Kidney (tissue), 14 donors: ENCODE results near the gene ISG20L2. TPM values are rescaled to one million over a fixed set of nuclear protein-coding genes. Genes with fewer than 3 reads are reported as not detected.

Source experiments
- DNase-seq, 5 donors: peaks; one replicate each; pipeline ENCODE4 v3.0.0-alpha.2; 2013 to 2020
- FAIRE-seq: peaks from 2 replicates; lab custom pipeline; 2012; peaks lifted over from hg19 to GRCh38; lab: Jason Lieb, UNC
- H3K27ac ChIP-seq, 2 donors: one replicate each; pipeline ENCODE4 v1.7.0; 2013; ENCODE audit warnings: low read depth in 2 of 2, low read length in 2 of 2, inconsistent platforms in 1 of 2
- H3K27me3 ChIP-seq: one replicate; pipeline ENCODE4 v1.7.1; 2013; ENCODE audit warnings: low read length, inconsistent platforms; ENCODE audit not compliant: control insufficient read depth, insufficient read depth
- H3K36me3 ChIP-seq, 3 donors: one replicate each; pipeline versions ENCODE4 v1.7.0 to v1.7.1; 2013; ENCODE audit warnings: low read length in 3 of 3, control low read depth in 1 of 3, inconsistent platforms in 1 of 3; ENCODE audit not compliant: insufficient read depth in 3 of 3, control insufficient read depth in 2 of 3
- H3K4me1 ChIP-seq, 3 donors: one replicate each; pipeline versions ENCODE4 v1.7.0 to v1.7.1; 2013; ENCODE audit warnings: low read length in 3 of 3, inconsistent platforms in 1 of 3, low read depth in 1 of 3; ENCODE audit not compliant: control insufficient read depth in 2 of 3, insufficient read depth in 2 of 3
- H3K4me3 ChIP-seq, 3 donors: one replicate each; pipeline versions ENCODE4 v1.7.0 to v1.8.1; 2013; ENCODE audit warnings: low read length in 3 of 3, control low read depth in 1 of 3, inconsistent platforms in 1 of 3
- H3K9ac ChIP-seq, 3 donors: one replicate each; pipeline versions ENCODE4 v1.7.0 to v1.7.1; 2013; ENCODE audit warnings: low read length in 3 of 3, control low read depth in 1 of 3, inconsistent platforms in 1 of 3
- H3K9me3 ChIP-seq, 3 donors: one replicate each; pipeline versions ENCODE4 v1.7.0 to v1.7.1; 2013; ENCODE audit warnings: low read length in 3 of 3, control low read depth in 1 of 3, inconsistent platforms in 1 of 3; ENCODE audit not compliant: control insufficient read depth in 2 of 3, insufficient read depth in 1 of 3
- intact Hi-C: fragments of 100-400 bp; cut with DNase I; formaldehyde crosslinking; loops from one replicate; pipeline ENCODE4 v1.11.1; 2022
- polyA plus RNA-seq: library from polyadenylated mRNA; stranded (reverse); fragments of 350-450 nt; fragmentation: Illumina TruSeq; extraction: RNeasy Lipid Tissue Mini Kit (QIAGEN cat#74804); gene quantifications from one replicate; pipeline ENCODE4 v1.2.3, GENCODE V29; 2014; ENCODE audit warnings: low read depth, low replicate concordance; ENCODE audit not compliant: insufficient read depth
- total RNA-seq: library from RNA; stranded (reverse); fragmentation: NEBNext Ultra II Directional; extraction: Animal tissue kit (Norgen Biotek cat#: 25700); gene quantifications from one replicate; pipeline ENCODE4 v1.2.1, GENCODE V29; 2021
- TF ChIP-seq, protein P1 (sequence below): IDR thresholded peaks from 3 replicates; pipeline ENCODE4 v1.5.1; 2012; ENCODE audit warnings: mild to moderate bottlenecking, moderate library complexity, borderline replicate concordance; ENCODE audit not compliant: insufficient read depth; ENCODE audit errors: extremely low read depth
- donor health status: control.
- donor health status: control.
- donor health status: control.
- donor health status: control.
- donor health status: control.
- donor health status: DM: yes; HTN: yes; CAD: no.
- donor health status: Normal renal cell carcinoma (clear cell type).

Gene ISG20L2
- total and polyA plus RNA-seq, 2 donors from 2014 or later = 13.3 to 23.3 TPM

DNA sequence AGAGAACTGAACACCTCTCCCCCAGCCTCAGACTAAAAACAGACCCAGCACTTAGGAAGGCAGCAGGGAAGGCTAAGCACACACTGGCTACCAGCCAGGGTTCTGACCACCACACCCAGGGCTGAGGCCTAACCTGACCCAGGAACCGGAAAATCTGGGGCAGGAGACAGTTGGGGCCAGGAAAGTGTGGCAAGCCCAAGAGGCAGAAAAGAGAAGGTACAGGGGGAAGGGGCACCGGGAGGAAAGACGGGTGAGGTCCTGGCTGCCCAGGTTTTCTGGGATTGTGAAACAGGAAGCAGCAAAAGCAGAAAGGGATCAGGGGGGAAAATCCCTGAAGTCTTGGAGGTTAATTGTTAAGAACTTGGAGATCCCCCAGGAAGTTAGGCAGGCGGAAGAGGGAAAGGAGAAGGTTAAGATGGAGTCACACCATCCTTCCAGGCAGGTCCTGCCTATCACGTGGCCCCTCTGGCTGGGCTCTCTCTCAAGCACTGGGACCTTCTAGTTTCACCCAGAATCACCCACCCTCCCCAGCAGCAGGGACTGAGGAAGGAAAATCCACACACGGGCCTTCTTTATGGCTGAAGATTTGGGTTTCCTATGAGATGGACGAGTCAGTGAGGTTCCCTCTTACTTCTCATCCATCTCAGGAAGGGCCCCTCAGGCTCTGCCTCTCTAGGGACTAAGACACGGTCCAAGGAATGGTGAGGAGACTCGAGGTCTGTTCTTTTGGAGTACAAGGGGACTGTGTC, 20.3 kb upstream of the ISG20L2 start:
- peaks cover 5 to 45% (median 40%) of the 10 kb centered on the region in 3 donors for H3K4me1 ChIP-seq
- peak in 3 of 5 donors; percentile 37 to 88 (median 45) for DNase-seq

DNA sequence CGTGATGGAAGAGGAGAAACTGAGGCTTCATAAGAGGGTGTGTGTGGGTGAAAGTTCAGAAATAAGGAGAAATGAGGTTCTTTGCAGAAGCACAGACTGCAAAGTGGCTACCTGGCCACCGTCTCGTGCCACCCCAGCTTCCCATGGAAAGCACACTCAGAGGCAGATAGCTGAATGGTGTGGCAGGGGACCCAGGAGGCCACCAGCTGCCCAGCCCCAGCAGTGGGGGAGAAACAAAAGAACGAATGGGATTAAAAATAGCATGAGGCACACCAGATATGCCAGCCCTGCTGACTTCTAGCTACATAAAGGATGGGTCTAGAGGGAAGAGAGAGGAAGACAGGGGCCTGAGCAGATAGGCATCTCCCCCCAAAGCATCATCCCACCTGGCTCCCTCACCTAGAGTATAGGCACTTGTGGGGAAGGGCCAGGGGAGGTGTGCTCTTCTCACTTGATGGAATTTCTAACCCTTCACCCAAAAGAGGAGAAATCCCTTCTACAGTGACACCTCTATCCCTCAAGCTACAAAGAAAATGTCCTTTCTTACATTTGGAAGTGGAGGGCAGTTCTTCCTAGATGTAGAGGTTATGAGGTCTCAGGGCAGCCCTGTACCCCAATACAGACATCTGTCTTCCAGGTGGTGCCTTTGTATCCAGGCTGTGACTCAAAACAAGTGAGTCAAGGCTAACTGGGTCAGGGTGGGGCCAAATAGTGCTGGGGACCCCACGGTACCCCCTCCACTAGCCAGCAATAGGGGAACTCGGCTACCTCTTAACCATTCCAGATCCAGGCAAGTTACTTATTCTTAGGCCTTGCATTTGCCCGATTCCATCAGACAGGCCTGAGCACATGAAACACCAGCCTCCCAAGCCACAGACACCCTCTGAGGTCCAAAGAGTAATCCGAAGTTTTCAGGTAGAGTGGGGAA, 19.4 kb upstream of the ISG20L2 start:
- no peak for DNase-seq
- Histone ChIP-seq H3K9ac (peak overlapping the region in 2 of 3 donors; percentile 56 to 99), H3K9me3 (no peaks in the 10 kb centered on the region), H3K4me3 (peak overlapping the region; percentile 13 to 97 (median 91)), H3K27ac (peak overlapping the region; percentile 92 to 93), H3K36me3 (peaks cover 0 to 12% (median 4%) of the 10 kb centered on the region in 3 donors), H3K4me1 (peaks cover 5 to 43% (median 39%) of the 10 kb centered on the region in 3 donors), H3K27me3 (no peaks in the 10 kb centered on the region)
- intact Hi-C loops = no loop called here
- TF ChIP-seq, protein P1, sequence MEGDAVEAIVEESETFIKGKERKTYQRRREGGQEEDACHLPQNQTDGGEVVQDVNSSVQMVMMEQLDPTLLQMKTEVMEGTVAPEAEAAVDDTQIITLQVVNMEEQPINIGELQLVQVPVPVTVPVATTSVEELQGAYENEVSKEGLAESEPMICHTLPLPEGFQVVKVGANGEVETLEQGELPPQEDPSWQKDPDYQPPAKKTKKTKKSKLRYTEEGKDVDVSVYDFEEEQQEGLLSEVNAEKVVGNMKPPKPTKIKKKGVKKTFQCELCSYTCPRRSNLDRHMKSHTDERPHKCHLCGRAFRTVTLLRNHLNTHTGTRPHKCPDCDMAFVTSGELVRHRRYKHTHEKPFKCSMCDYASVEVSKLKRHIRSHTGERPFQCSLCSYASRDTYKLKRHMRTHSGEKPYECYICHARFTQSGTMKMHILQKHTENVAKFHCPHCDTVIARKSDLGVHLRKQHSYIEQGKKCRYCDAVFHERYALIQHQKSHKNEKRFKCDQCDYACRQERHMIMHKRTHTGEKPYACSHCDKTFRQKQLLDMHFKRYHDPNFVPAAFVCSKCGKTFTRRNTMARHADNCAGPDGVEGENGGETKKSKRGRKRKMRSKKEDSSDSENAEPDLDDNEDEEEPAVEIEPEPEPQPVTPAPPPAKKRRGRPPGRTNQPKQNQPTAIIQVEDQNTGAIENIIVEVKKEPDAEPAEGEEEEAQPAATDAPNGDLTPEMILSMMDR = no peak
- no peak for FAIRE-seq

More for the DNA sequence above, 20.3 kb upstream of the ISG20L2 start:
- TF ChIP-seq, protein P1 = no peak
- no peaks in the 10 kb centered on the region for H3K9me3 ChIP-seq
- intact Hi-C loops = no loop called here
- FAIRE-seq = no peak
- no peaks in the 10 kb centered on the region for H3K27me3 ChIP-seq
- peak overlapping the region; percentile 92 to 93 for H3K27ac ChIP-seq
- H3K9ac ChIP-seq = peak overlapping the region; percentile 9 to 99 (median 81)
- H3K36me3 ChIP-seq = peaks cover 0 to 4% (median under 1%) of the 10 kb centered on the region in 3 donors
- H3K4me3 ChIP-seq = peak overlapping the region; percentile 12 to 97 (median 91)

DNA sequence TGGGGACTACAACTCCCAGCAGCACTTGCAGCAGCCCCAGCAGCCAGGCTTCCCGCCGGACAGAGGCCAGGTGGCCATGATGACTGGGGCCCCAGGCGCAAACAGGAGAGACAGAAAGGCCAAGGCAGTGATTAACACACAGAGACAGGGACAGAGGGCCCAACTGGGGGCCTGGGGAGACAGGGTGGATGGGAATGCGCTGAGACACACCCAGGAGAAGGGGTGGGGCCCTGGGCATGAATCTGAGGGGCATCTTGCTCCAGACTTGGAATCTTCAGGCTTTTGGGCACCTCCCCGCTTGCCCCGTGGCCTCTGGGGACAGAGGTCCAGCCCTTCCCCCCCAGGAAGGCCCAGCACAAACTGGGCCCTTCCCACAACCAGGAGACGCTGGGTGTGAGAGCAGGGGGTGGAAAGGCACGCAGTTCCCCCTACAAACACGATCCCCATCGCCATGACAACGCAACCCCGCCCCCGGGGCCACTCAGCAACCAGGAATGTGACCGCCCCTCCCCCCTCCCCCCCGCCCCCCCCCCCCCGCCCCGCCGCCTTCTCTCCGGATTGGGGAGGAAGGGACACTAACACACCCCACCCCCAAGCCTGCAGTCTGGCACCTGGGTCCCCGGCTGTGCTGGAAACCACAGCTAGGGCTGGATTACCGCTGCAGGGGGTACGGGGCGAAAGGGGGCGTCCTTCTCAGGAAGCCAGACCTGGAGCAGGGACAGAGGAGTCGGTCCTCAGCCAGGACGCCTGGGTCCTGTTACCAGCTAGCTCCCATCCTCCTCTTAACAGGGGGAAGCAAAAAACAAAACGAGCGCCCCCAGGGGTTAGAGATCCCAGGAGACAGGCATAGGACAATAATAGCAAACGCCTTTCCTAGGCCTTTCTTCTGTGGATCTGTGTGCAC, 18.4 kb upstream of the ISG20L2 start:
- Histone ChIP-seq H3K9me3 (no peaks in the 10 kb centered on the region), H3K27me3 (no peaks in the 10 kb centered on the region), H3K27ac (peak overlapping the region; percentile 98 to 100), H3K36me3 (peaks cover 0 to 21% (median 4%) of the 10 kb centered on the region in 3 donors), H3K4me1 (peaks cover 5 to 40% (median 33%) of the 10 kb centered on the region in 3 donors), H3K9ac (peak overlapping the region; percentile 17 to 99 (median 68)), H3K4me3 (peak overlapping the region; percentile 60 to 97 (median 91))
- peak; percentile 94 to 97 (median 96) for DNase-seq
- TF ChIP-seq, protein P1 = no peak
- intact Hi-C loops = no loop called here
- no peak for FAIRE-seq
